Coronary artery (tissue), 2 donors: ENCODE data around the gene GDPD4.

ENCODE experiments used
- DNase-seq: peaks from one replicate; pipeline ENCODE4 v3.0.0-alpha.2; 2017; ENCODE audit warnings: low spot score
- H3K27ac ChIP-seq, 2 donors: fragments of 200-600 bp; sonication (generic); one replicate each; pipeline ENCODE4 v1.5.1; 2016 to 2019
- H3K4me3 ChIP-seq: fragments of 200-600 bp; sonication (generic); 2 replicates; pipeline ENCODE4 v1.5.1; 2016; ENCODE audit warnings: mild to moderate bottlenecking, moderate library complexity
- TF ChIP-seq, protein P1 (sequence below): fragments of 200-600 bp; sonication (generic); IDR thresholded peaks from one replicate; pipeline ENCODE4 v1.5.1; 2019; ENCODE audit warnings: antibody characterized with exemption

Gene GDPD4

DNA sequence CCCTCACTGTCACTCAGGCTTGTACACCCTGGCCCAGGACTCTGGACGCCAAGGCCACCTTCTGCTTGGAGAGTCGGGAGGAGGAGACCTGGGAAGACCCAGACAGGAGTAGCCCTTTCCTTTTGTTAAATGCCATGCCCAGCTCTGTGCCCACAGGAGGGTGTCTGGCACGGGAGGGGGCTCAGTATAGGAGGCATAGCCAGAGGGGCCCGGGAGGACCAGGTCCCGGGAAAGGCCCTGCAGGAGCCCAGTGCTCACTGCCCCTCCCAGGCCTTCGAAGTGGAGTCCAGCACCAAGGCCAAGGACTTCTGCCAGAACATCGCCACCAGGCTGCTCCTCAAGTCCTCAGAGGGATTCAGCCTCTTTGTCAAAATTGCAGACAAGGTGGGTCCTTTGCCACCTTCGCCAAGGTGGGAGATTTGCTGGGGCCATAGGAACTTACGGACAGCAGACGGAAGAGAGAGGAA, 94.4 kb downstream of the GDPD4 start:
- Histone ChIP-seq H3K27ac (no peak overlapping the region), H3K4me3 (no peak overlapping the region)
- DNase-seq = no peak
- TF ChIP-seq, protein P1, sequence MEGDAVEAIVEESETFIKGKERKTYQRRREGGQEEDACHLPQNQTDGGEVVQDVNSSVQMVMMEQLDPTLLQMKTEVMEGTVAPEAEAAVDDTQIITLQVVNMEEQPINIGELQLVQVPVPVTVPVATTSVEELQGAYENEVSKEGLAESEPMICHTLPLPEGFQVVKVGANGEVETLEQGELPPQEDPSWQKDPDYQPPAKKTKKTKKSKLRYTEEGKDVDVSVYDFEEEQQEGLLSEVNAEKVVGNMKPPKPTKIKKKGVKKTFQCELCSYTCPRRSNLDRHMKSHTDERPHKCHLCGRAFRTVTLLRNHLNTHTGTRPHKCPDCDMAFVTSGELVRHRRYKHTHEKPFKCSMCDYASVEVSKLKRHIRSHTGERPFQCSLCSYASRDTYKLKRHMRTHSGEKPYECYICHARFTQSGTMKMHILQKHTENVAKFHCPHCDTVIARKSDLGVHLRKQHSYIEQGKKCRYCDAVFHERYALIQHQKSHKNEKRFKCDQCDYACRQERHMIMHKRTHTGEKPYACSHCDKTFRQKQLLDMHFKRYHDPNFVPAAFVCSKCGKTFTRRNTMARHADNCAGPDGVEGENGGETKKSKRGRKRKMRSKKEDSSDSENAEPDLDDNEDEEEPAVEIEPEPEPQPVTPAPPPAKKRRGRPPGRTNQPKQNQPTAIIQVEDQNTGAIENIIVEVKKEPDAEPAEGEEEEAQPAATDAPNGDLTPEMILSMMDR = no peak

DNA sequence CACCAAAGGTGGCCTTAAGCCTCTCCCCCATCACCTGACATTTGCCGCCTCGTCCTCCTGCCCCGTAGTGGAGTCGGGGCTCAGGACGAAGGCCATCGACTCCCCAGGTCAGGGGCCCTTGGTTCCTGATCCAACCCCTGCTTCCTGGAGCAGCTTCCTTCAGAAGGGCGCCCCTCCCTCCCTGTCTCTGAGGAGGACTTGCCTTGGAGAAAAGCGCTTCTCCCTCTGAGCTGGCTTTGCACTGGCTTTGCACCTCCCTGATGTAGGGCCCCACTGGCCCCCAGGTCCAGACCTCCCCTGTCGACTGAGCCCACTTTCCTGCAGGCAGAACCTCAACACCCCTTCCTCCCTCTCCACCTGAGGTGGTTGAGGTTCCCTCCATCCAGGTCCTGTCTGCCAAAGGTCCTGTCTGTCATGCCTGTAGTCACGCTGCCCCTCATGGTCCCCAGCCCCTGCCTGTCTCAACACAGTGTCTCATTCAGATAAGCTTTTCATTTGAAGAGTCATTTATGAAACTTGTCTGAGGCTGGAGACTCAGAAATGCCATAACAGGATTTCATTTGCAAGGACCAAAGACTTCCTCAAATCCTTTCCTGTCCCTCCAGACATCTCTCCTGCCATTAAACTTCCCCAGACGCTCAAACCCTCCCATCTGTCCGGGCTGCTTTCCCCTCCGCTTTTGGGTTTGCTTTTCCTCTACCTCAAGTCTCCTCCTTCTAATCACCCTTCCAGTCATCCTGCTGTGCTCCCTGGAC, 95.0 kb downstream of the GDPD4 start:
- no peak overlapping the region for H3K4me3 ChIP-seq
- TF ChIP-seq, protein P1 = no peak
- no peak overlapping the region for H3K27ac ChIP-seq
- no peak for DNase-seq

DNA sequence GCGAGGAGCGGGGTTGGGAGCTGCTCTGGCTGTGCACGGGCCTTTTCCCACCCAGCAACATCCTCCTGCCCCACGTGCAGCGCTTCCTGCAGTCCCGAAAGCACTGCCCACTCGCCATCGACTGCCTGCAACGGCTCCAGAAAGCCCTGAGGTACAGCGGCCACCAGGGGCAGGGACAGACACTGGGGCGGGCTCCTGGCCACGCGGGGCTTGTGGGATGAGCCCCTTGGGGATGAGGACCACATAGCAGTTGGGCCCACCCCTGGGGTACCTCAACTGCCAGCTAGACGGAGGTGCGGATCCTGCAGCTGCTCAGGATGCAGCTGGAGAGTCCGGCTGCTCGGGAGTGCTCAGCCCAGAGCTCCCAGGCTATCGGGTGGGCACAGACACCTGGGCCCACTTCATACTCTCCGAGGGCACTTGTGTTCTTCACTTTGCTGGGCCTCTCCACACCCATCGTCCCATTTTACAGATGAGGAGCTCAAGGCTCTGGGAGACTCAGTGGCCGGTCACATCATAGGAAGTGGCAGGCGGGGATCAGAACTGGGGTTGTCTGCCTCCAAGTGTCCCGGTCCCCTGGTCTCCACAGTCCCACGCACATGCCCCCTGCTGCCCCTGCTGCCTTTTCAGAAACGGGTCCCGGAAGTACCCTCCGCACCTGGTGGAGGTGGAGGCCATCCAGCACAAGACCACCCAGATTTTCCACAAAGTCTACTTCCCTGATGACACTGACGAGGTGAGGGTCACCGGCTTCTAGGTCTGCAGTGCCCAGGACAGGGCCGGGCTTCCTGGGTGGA, 95.8 kb downstream of the GDPD4 start:
- TF ChIP-seq, protein P1 = no peak
- no peak overlapping the region for H3K27ac ChIP-seq
- DNase-seq = no peak

DNA sequence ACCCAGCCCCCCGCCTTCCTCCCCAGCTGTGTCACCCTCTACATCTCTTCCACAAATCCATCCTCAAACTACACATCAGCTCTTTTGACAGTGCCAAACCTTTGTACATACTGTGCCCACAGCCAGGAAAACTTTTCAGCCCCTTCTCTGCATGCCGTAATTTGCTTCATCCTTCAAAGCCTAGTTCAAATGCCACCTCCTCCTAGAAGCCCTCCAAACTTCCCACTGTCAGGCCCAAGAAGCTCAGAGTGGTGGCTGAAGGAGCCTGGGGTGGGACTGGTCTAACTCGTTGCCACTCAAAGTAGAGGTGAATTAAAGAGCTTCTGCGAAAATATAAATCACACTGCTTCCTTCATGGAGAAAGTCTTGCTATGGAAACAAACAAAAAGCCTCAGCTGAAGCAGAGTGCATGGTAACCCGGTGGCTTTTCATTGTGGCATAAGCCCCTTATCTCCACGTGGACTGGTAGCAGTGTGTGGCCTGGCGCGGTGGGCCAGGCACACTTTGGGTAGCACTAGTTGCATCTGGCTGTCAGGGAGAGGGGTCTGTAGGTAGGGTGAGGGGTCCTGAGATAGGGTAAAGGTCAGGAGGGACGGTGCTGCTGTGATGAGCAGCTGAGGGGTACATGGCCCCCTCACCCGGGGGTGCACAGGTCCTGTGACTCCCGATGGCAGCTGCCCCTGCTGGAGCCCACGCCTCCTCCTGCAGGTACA, 96.6 kb downstream of the GDPD4 start:
- DNase-seq = no peak
- no peak overlapping the region for H3K27ac ChIP-seq
- TF ChIP-seq, protein P1 = no peak
- H3K4me3 ChIP-seq = no peak overlapping the region

More for the DNA sequence above, 95.8 kb downstream of the GDPD4 start:
- H3K4me3 ChIP-seq = no peak overlapping the region

DNA sequence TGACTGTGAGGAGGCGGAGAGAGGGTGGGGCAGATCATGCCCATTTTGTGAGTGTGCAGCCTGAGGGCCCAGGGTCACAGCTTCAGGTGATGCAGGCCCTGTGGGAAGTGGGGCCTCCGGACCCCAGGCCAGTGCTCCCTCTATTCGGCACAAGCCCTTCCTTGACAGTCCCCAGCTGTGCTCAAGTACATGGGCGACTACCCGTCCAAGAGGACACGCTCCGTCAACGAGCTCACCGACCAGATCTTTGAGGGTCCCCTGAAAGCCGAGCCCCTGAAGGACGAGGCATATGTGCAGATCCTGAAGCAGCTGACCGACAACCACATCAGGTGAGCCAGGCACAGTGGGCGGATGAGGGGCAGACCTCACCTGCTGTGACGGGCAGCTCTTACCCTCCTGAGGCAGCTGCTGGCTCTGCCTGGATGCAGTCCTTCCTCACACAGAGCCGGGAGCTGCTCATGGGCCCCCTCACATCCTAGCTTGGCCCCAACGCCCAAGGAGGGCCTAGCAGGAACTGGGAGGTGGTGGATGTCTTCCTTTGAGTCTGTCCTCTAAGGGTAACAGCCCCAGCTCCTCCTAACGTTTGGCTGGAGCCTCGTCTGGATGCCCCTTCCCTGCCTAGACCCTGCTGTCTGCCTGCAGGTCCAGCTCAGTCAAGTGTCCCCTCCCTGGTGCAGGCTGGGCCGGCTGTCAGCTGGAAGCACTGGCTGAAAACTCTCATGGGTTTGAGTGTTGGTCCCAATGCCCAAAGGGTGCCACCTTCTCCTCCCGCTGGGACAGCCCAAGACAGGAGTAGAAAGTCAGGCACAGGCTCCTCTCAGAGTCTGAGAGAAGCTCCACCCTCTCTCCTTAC, 97.4 kb downstream of the GDPD4 start:
- TF ChIP-seq, protein P1 = no peak
- Histone ChIP-seq H3K27ac (no peak overlapping the region), H3K4me3 (no peak overlapping the region)
- DNase-seq = no peak
